Stimulated activated CD4-positive, alpha-beta T cell treated with anti-CD3 and anti-CD28 coated beads, Interleukin-1b, Interleukin-23, amount 100 ng/mL, for 24 hours (primary cell): ENCODE results near the gene JADE2.

Experiments
- DNase-seq, 4 experiments: peaks; one replicate each; pipeline ENCODE4 v3.0.0-alpha.2; 2020; ENCODE audit warnings: low read depth in 4 of 4, low spot score in 1 of 4

JADE2 gene

GRCh38 chr5:134568337-134568700 is 42.8 kb downstream of the JADE2 start:
- DNase-seq, result no peak

- no peak for DNase-seq
Observed at GRCh38 chr5:134568761-134569695, 43.6 kb downstream of the JADE2 start.

- no peak for DNase-seq
Observed at GRCh38 chr5:134569758-134570364, 44.4 kb downstream of the JADE2 start.

- DNase-seq, result no peak
Observed at GRCh38 chr5:134570365-134570758, 44.9 kb downstream of the JADE2 start.

GRCh38 chr5:134570886-134571285 is 45.4 kb downstream of the JADE2 start:
- DNase-seq, result no peak

GRCh38 chr5:134571693-134572405 is 46.4 kb downstream of the JADE2 start:
- DNase-seq, result no peak

- no peak for DNase-seq
Observed at GRCh38 chr5:134572811-134573210, 47.3 kb downstream of the JADE2 start.

- no peak for DNase-seq
Observed at GRCh38 chr5:134574521-134574920, 49.1 kb downstream of the JADE2 start.

GRCh38 chr5:134575316-134575715 is 49.8 kb downstream of the JADE2 start:
- DNase-seq, result no peak

GRCh38 chr5:134576386-134577021 is 51.0 kb downstream of the JADE2 start:
- no peak for DNase-seq

- no peak for DNase-seq
Observed at GRCh38 chr5:134577022-134577795, 51.7 kb downstream of the JADE2 start.

GRCh38 chr5:134577796-134578577 is 52.5 kb downstream of the JADE2 start:
- peak; percentile 64 to 73 (median 69) for DNase-seq

GRCh38 chr5:134578578-134579283 is 53.3 kb downstream of the JADE2 start:
- no peak for DNase-seq

GRCh38 chr5:134579284-134579771 is 53.9 kb downstream of the JADE2 start:
- no peak for DNase-seq

- no peak for DNase-seq
Observed at GRCh38 chr5:134580001-134580460, 54.6 kb downstream of the JADE2 start.

- DNase-seq, result no peak
Observed at GRCh38 chr5:134581241-134581981, 55.9 kb downstream of the JADE2 start.

GRCh38 chr5:134582281-134582680 is 56.8 kb downstream of the JADE2 start:
- DNase-seq, result no peak

- no peak for DNase-seq
Observed at GRCh38 chr5:134582941-134583340, 57.5 kb downstream of the JADE2 start.
